Skeletal muscle satellite cell (primary cell): ENCODE data around the gene GET4.

ENCODE experiments used
- H3K27me3 ChIP-seq: 2 replicates; pipeline ENCODE4 v1.7.0; 2013; ENCODE audit warnings: low read length; ENCODE audit not compliant: control insufficient read depth, insufficient read depth
- H3K36me3 ChIP-seq: 2 replicates; pipeline ENCODE4 v1.7.0; 2013; ENCODE audit warnings: mild to moderate bottlenecking, control low read depth, low read length; ENCODE audit not compliant: insufficient read depth
- H3K4me1 ChIP-seq: 2 replicates; pipeline ENCODE4 v1.7.0; 2013; ENCODE audit warnings: low read length; ENCODE audit not compliant: control insufficient read depth, insufficient read depth
- H3K4me2 ChIP-seq: 2 replicates; pipeline ENCODE4 v1.7.0; 2013; ENCODE audit warnings: mild to moderate bottlenecking, low read length
- H3K4me3 ChIP-seq: 2 replicates; pipeline ENCODE4 v1.7.0; 2013; ENCODE audit warnings: low read length
- H3K9ac ChIP-seq: 2 replicates; pipeline ENCODE4 v1.7.0; 2013; ENCODE audit warnings: mild to moderate bottlenecking, low read depth, low read length, moderate library complexity
- H3K9me3 ChIP-seq: replicated peaks from 2 replicates; pipeline ENCODE4 v1.7.0; 2013; ENCODE audit warnings: mild to moderate bottlenecking, control low read depth, low read length

The GET4 gene

DNA sequence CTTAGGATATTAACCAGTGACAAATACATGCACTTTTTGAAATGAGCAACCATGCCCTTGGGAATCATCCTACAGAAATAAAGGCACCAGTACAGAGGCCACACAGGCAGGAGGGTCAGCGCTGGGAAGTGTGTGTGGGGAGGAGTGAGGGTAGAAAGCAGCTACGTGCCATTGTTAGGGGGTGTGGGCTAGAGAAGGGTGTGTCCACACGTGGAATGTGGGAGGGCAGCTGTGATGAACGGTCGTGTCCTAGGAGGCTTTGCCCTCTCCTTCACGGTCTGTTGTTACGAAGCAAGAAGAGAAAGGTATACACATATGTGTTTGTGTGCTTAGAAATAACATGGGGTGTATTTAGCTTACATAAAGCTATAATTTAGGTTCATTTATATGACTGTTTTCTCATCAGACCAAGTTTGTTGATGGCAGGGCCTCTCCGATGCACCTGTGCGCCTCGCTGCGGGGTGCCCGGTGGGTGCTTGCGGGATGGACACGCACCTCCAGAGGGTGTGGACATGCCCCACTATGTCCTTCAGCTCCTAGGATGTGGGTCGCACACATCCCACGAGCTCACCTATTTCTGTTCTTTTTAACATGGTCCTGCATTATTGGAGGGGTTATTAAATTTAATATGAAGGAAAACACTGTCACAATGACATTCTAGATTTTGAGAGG, 16.9 kb upstream of the GET4 start:
- Histone ChIP-seq H3K9me3 (no peaks in the 10 kb centered on the region), H3K4me1 (no peaks in the 10 kb centered on the region), H3K4me3 (no peak overlapping the region), H3K9ac (no peak overlapping the region), H3K27me3 (no peaks in the 10 kb centered on the region), H3K36me3 (peaks cover 71% of the 10 kb centered on the region), H3K4me2 (no peak overlapping the region)

- Histone ChIP-seq H3K4me3 (no peak overlapping the region), H3K36me3 (peaks cover 68% of the 10 kb centered on the region), H3K4me2 (no peak overlapping the region), H3K9ac (no peak overlapping the region), H3K4me1 (no peaks in the 10 kb centered on the region), H3K27me3 (no peaks in the 10 kb centered on the region), H3K9me3 (no peaks in the 10 kb centered on the region)
These were observed 16.2 kb upstream of the GET4 start for GRCh38 chr7:860149-860548.

- H3K9me3 ChIP-seq, result no peaks in the 10 kb centered on the region
- no peaks in the 10 kb centered on the region for H3K4me1 ChIP-seq
- no peak overlapping the region for H3K9ac ChIP-seq
- no peak overlapping the region for H3K4me2 ChIP-seq
- no peak overlapping the region for H3K4me3 ChIP-seq
- H3K27me3 ChIP-seq, result no peaks in the 10 kb centered on the region
- peaks cover 66% of the 10 kb centered on the region for H3K36me3 ChIP-seq
These were observed 15.1 kb upstream of the GET4 start for GRCh38 chr7:861222-861621.

- Histone ChIP-seq H3K36me3 (peaks cover 61% of the 10 kb centered on the region), H3K27me3 (no peaks in the 10 kb centered on the region), H3K9me3 (no peaks in the 10 kb centered on the region), H3K9ac (no peak overlapping the region), H3K4me3 (no peak overlapping the region), H3K4me1 (peaks cover 3% of the 10 kb centered on the region), H3K4me2 (no peak overlapping the region)
These were observed 14.2 kb upstream of the GET4 start for GRCh38 chr7:862157-862556.

DNA sequence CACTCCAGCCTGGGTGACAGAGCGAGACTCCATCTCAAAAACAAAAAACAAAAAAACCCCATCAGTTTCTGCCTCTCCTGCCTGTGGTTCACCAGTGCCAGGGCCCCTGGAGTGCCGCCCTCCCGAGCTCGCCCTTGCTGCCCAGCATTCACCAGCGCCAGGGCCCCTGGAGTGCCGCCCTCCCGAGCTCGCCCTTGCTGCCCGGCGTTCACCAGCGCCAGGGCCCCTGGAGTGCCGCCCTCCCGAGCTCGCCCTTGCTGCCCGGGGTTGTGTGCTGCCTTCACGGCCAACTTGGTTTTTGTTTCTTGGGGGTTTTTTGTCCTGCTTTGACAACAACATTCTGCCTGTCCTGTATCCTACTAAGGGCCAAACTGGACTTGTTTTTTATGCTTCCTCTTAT, 13.2 kb upstream of the GET4 start:
- peaks cover 61% of the 10 kb centered on the region for H3K36me3 ChIP-seq
- peaks cover 12% of the 10 kb centered on the region for H3K4me1 ChIP-seq
- H3K4me3 ChIP-seq, result no peak overlapping the region

GRCh38 chr7:865921-866320, 10.4 kb upstream of the GET4 start:
- H3K9ac ChIP-seq, result no peak overlapping the region
- peaks cover 51% of the 10 kb centered on the region for H3K36me3 ChIP-seq
- no peak overlapping the region for H3K4me3 ChIP-seq
- no peak overlapping the region for H3K4me2 ChIP-seq
- peaks cover 13% of the 10 kb centered on the region for H3K4me1 ChIP-seq
- no peaks in the 10 kb centered on the region for H3K27me3 ChIP-seq
- H3K9me3 ChIP-seq, result no peaks in the 10 kb centered on the region

More for the DNA sequence above, 13.2 kb upstream of the GET4 start:
- no peaks in the 10 kb centered on the region for H3K27me3 ChIP-seq
- no peak overlapping the region for H3K9ac ChIP-seq
- no peak overlapping the region for H3K4me2 ChIP-seq
- H3K9me3 ChIP-seq, result no peaks in the 10 kb centered on the region

GRCh38 chr7:867001-867405, 9.4 kb upstream of the GET4 start:
- Histone ChIP-seq H3K4me1 (peaks cover 13% of the 10 kb centered on the region), H3K4me3 (no peak overlapping the region), H3K4me2 (peak overlapping the region; percentile 30), H3K27me3 (no peaks in the 10 kb centered on the region), H3K9me3 (no peaks in the 10 kb centered on the region), H3K36me3 (peaks cover 44% of the 10 kb centered on the region), H3K9ac (peak overlapping the region; percentile 53)

DNA sequence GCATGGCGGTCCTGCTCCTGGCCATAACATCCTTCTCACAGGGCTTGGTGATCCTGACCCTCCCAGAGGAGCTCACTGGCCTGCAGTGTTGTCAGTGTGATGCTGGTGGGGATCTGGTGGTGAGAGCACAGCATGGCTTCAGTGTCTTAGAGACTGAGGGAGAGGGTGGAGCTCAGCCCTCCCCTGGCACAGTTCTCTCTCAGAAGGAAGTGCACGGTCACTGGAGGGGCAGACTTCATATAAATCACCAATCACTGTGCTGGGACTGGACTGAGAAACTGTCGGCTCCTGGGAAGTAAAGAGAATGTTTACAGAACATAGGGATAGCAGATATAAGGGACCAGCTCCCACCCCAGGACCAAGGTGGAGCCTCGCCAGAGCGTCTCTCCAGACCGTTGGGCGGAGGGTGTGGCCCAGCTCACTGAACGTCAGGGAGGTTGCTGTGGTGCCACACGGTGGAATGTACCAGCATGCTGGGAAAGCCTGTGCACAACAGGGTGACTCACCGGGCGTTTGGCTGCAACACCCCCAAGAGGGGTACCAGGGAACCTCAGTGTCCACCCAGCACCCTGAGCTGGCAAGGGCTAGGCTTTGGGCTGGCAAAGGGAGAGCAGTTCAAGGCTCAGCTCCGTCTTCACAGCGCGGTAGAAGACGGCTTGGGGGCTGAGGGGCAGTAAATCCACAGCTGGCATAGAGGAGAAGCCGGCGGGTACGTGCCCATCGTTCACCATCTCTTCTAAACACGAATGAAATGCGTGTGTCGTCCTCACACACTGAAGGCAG, 8.8 kb upstream of the GET4 start:
- Histone ChIP-seq H3K27me3 (no peaks in the 10 kb centered on the region), H3K36me3 (peaks cover 48% of the 10 kb centered on the region), H3K4me1 (peaks cover 13% of the 10 kb centered on the region), H3K4me2 (peak overlapping the region; percentile 30), H3K4me3 (no peak overlapping the region), H3K9me3 (no peaks in the 10 kb centered on the region), H3K9ac (peak overlapping the region; percentile 53)

DNA sequence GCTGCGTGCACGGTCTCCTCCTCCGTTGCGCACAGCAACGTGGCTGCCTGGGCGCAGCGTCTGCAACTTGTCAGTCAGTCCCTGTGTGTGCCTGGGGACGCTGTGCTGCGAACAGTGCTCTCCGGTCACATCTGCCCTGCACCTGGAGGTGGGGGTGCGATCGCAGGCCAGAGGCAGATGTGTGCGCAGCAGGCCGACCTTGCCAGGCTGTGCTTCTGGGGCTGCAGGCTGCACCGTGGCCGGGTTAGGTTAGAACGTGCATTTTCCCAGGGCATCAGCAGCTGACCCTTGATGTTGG, 8.2 kb upstream of the GET4 start:
- Histone ChIP-seq H3K9ac (peak overlapping the region; percentile 27), H3K27me3 (no peaks in the 10 kb centered on the region), H3K36me3 (peaks cover 48% of the 10 kb centered on the region)

GRCh38 chr7:869348-869747, 7.0 kb upstream of the GET4 start:
- Histone ChIP-seq H3K9ac (no peak overlapping the region), H3K9me3 (no peaks in the 10 kb centered on the region), H3K4me1 (peaks cover 17% of the 10 kb centered on the region), H3K36me3 (peaks cover 46% of the 10 kb centered on the region), H3K4me2 (no peak overlapping the region), H3K27me3 (no peaks in the 10 kb centered on the region), H3K4me3 (no peak overlapping the region)

More for the DNA sequence above, 8.2 kb upstream of the GET4 start:
- H3K4me1 ChIP-seq, result peaks cover 13% of the 10 kb centered on the region
- peak overlapping the region; percentile 30 for H3K4me2 ChIP-seq
- no peak overlapping the region for H3K4me3 ChIP-seq
- H3K9me3 ChIP-seq, result no peaks in the 10 kb centered on the region

- Histone ChIP-seq H3K36me3 (peaks cover 38% of the 10 kb centered on the region), H3K4me3 (no peak overlapping the region), H3K9me3 (no peaks in the 10 kb centered on the region), H3K27me3 (no peaks in the 10 kb centered on the region), H3K4me1 (peaks cover 16% of the 10 kb centered on the region), H3K9ac (no peak overlapping the region), H3K4me2 (no peak overlapping the region)
These were observed 4.3 kb upstream of the GET4 start for GRCh38 chr7:871900-872537.
